ENCODE results near the gene AXDND1. TPM values are rescaled to one million over a fixed set of nuclear protein-coding genes. Genes with fewer than 3 reads are reported as not detected.
"Not testable (repeated sequence)": the region's sequence is repeated elsewhere in the genome, so short reads cannot be mapped to it uniquely, and the experiment has no call there.

Gene AXDND1
- total RNA-seq, 2 experiments from 2014 or later: 0.40 to 0.42 TPM

GRCh38 chr1:179340918-179341317, 24.9 kb upstream of the AXDND1 start:
- ChIA-PET CTCF (interaction anchor here (0.6 to 0.7 kb wide), 3 partner anchors 62 to 1655 kb away, joined by 3 read pairs; no protein-coding TSS in a partner anchor), POLR2A (no interaction called here)
- no peaks in the 10 kb centered on the region for H3K9me3 Mint-ChIP-seq
- no peak overlapping the region for H3K27ac Mint-ChIP-seq
- peaks cover 5% of the 10 kb centered on the region for H3K4me1 Mint-ChIP-seq
- no peak for DNase-seq
- H3K36me3 Mint-ChIP-seq (ENCODE audit: low read depth): peaks cover 37% of the 10 kb centered on the region
- no peaks in the 10 kb centered on the region for H3K27me3 Mint-ChIP-seq
- H3K4me3 Mint-ChIP-seq: no peak overlapping the region

- CTCF ChIA-PET: no interaction called here
- POLR2A ChIA-PET: no interaction called here
- H3K27me3 Mint-ChIP-seq: no peaks in the 10 kb centered on the region
- peaks cover 5% of the 10 kb centered on the region for H3K4me1 Mint-ChIP-seq
- no peak for DNase-seq
- no peaks in the 10 kb centered on the region for H3K9me3 Mint-ChIP-seq
- H3K27ac Mint-ChIP-seq: no peak overlapping the region
- H3K4me3 Mint-ChIP-seq: no peak overlapping the region
- peaks cover 40% of the 10 kb centered on the region for H3K36me3 Mint-ChIP-seq (ENCODE audit: low read depth)
Measured at GRCh38 chr1:179341943-179342547, 23.7 kb upstream of the AXDND1 start.

- Mint-ChIP-seq H3K36me3 (ENCODE audit: low read depth) (peaks cover 34% of the 10 kb centered on the region), H3K4me1 (peaks cover 5% of the 10 kb centered on the region), H3K9me3 (no peaks in the 10 kb centered on the region), H3K27ac (no peak overlapping the region), H3K4me3 (no peak overlapping the region), H3K27me3 (no peaks in the 10 kb centered on the region)
- ChIA-PET CTCF (no interaction called here), POLR2A (no interaction called here)
- DNase-seq: no peak
Measured at GRCh38 chr1:179342740-179343404, 22.9 kb upstream of the AXDND1 start.

DNA sequence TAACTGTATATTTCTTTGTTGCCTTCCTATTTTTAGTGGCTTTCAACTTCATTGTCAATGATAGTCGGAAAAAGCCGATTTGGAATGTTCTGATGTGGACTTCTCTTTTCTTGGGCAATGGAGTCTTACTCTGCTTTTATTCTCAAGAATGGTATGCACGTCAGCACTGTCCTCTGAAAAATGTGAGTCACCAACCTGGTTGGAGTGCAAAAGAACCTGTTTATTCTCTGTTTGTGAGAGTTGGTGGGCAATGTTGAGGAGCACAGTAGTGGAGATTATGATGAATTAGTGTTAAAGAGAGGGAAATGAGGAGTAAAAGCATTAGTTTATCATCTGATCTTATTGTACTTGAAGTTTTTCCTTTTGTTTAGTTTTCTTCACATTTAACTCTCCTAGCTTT, 14.5 kb upstream of the AXDND1 start:
- DNase-seq: no peak
- H3K4me3 Mint-ChIP-seq: no peak overlapping the region
- H3K27ac Mint-ChIP-seq: no peak overlapping the region
- POLR2A ChIA-PET: no interaction called here
- H3K9me3 Mint-ChIP-seq: no peaks in the 10 kb centered on the region
- peaks cover 45% of the 10 kb centered on the region for H3K36me3 Mint-ChIP-seq (ENCODE audit: low read depth)
- no peaks in the 10 kb centered on the region for H3K27me3 Mint-ChIP-seq
- peaks cover 2% of the 10 kb centered on the region for H3K4me1 Mint-ChIP-seq
- CTCF ChIA-PET: no interaction called here

GRCh38 chr1:179352236-179352635, 13.5 kb upstream of the AXDND1 start:
- Mint-ChIP-seq H3K27me3 (no peaks in the 10 kb centered on the region), H3K36me3 (ENCODE audit: low read depth) (peaks cover 43% of the 10 kb centered on the region), H3K9me3 (no peaks in the 10 kb centered on the region), H3K4me3 (no peak overlapping the region), H3K4me1 (peaks cover 2% of the 10 kb centered on the region), H3K27ac (no peak overlapping the region)
- CTCF ChIA-PET: no interaction called here
- POLR2A ChIA-PET: no interaction called here
- no peak for DNase-seq

DNA sequence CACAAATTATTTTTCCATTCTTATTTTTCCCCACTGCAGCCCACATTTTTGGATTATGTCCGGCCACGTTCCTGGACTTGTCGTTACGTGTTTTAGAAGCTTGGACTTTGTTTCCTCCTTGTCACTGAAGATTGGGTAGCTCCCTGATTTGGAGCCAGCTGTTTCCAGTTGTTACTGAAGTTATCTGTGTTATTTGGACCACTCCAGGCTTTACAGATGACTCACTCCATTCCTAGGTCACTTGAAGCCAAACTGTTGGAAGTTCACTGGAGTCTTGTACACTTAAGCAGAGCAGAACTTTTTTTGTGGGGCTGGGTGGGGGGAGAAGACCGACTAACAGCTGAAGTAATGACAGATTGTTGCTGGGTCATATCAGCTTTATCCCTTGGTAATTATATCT, 12.2 kb upstream of the AXDND1 start:
- H3K4me1 Mint-ChIP-seq: peaks cover 2% of the 10 kb centered on the region
- peaks cover 39% of the 10 kb centered on the region for H3K36me3 Mint-ChIP-seq (ENCODE audit: low read depth)
- POLR2A ChIA-PET: no interaction called here
- CTCF ChIA-PET: interaction anchor here (0.8 kb wide), 1 partner anchor 19 kb away, joined by 3 read pairs; no protein-coding TSS in a partner anchor
- no peak for DNase-seq
- H3K9me3 Mint-ChIP-seq: no peaks in the 10 kb centered on the region
- no peak overlapping the region for H3K27ac Mint-ChIP-seq
- no peaks in the 10 kb centered on the region for H3K27me3 Mint-ChIP-seq
- H3K4me3 Mint-ChIP-seq: no peak overlapping the region

DNA sequence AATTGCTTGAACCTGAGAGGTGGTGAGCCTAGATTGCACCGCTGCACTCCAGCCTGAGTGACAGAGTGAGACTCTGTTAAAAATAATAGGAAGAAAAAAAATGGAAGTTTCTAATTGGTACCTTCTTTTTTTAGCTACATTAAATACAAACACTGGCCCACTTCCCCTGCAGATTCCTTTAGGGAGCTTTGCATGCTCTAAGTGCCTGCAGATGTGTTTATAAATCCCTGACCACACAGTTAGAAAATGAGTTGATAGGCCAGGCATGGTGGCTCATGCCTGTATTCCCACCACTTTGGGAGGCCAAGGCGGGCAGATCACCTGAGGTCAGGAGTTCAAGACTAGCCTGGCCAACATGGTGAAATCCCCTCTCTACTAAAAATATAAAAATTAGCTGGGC, 4.1 kb upstream of the AXDND1 start:
- CTCF ChIA-PET; H3K4me3 Mint-ChIP-seq; H3K36me3 Mint-ChIP-seq (ENCODE audit: low read depth); H3K9me3 Mint-ChIP-seq; DNase-seq; H3K27me3 Mint-ChIP-seq; H3K27ac Mint-ChIP-seq; POLR2A ChIA-PET: not testable (repeated sequence)
- peaks cover 13% of the 10 kb centered on the region for H3K4me1 Mint-ChIP-seq

- ChIA-PET CTCF (interaction anchor here (1.0 to 1.1 kb wide), 2 partner anchors 19 to 70 kb away, joined by 3 read pairs; no protein-coding TSS in a partner anchor), POLR2A (no interaction called here)
- peak overlapping the region; percentile 100 for H3K27ac Mint-ChIP-seq
- peak; percentile 18 for DNase-seq
- H3K4me3 Mint-ChIP-seq: peak overlapping the region; percentile 85
- peaks cover 20% of the 10 kb centered on the region for H3K4me1 Mint-ChIP-seq
- no peaks in the 10 kb centered on the region for H3K36me3 Mint-ChIP-seq (ENCODE audit: low read depth)
- H3K9me3 Mint-ChIP-seq: no peaks in the 10 kb centered on the region
- no peaks in the 10 kb centered on the region for H3K27me3 Mint-ChIP-seq
Measured at GRCh38 chr1:179366093-179366800, 476 bp downstream of the AXDND1 start.

DNA sequence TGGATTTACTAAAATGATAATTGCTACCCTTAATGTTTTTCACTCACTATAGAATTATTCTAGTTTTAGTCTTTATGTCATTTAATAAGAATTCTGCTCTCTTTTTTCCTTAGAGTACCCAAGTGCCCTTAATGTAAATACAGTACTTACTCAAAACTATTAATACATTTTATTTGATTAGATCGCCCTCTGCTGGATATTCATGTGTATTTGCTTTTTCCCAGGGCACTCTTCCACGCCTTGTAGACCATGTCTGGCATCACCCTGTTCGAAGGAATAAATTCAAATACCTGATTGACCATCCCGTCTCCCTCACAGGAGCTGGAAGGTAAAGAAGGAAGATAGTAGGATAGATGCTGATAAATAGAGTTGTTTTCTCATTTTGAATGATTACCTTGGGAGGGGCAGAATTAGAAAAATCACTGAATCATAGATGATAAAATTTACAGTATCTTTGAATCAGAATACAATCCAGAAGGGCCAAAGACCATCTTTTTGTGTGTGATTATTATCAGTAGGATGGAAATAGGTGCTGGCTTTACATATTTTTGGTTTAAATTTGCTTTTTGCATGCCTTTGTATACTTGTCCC, 4.1 kb downstream of the AXDND1 start:
- H3K4me3 Mint-ChIP-seq: no peak overlapping the region
- no peaks in the 10 kb centered on the region for H3K36me3 Mint-ChIP-seq (ENCODE audit: low read depth)
- no peaks in the 10 kb centered on the region for H3K9me3 Mint-ChIP-seq
- H3K27ac Mint-ChIP-seq: no peak overlapping the region
- ChIA-PET POLR2A (no interaction called here), CTCF (interaction anchor here (0.6 to 1.0 kb wide), 2 partner anchors 249 to 335 kb away, joined by 3 read pairs; no protein-coding TSS in a partner anchor)
- DNase-seq: peak; percentile 54
- H3K27me3 Mint-ChIP-seq: peaks cover 1% of the 10 kb centered on the region
- peaks cover 20% of the 10 kb centered on the region for H3K4me1 Mint-ChIP-seq

DNA sequence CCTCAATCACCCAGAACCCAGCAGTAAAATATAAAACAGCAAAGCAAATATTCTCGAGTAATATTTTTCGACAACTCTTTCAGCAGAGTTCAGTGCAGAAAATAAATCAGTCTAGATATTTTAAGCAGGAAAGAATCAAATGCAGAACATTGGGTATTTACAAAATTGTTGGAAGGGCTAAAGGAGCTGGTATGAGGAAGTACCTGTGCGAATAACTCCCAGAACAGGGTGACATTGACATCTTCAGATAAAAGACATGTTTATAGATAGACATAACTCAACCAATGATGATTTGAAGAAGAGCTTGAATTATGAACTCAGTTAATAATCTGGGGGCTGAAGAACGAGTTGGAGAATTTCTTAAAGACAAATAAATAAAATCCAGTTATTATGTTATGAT, 6.4 kb downstream of the AXDND1 start:
- ChIA-PET POLR2A (no interaction called here), CTCF (interaction anchor here (1.1 kb wide), 1 partner anchor 19 kb away, joined by 3 read pairs; no protein-coding TSS in a partner anchor)
- Mint-ChIP-seq H3K4me3 (no peak overlapping the region), H3K4me1 (peaks cover 9% of the 10 kb centered on the region), H3K27me3 (peaks cover 1% of the 10 kb centered on the region), H3K9me3 (no peaks in the 10 kb centered on the region), H3K27ac (no peak overlapping the region), H3K36me3 (ENCODE audit: low read depth) (no peaks in the 10 kb centered on the region)
- DNase-seq: no peak

GRCh38 chr1:179376223-179376622, 10.5 kb downstream of the AXDND1 start:
- Mint-ChIP-seq H3K9me3 (no peaks in the 10 kb centered on the region), H3K27ac (no peak overlapping the region), H3K4me3 (no peak overlapping the region), H3K36me3 (ENCODE audit: low read depth) (no peaks in the 10 kb centered on the region), H3K4me1 (peaks cover 2% of the 10 kb centered on the region), H3K27me3 (peaks cover 1% of the 10 kb centered on the region)
- no peak for DNase-seq
- POLR2A ChIA-PET: no interaction called here
- CTCF ChIA-PET: no interaction called here

GRCh38 chr1:179380299-179380698, 14.5 kb downstream of the AXDND1 start:
- H3K27me3 Mint-ChIP-seq: no peaks in the 10 kb centered on the region
- H3K4me3 Mint-ChIP-seq: no peak overlapping the region
- no peaks in the 10 kb centered on the region for H3K4me1 Mint-ChIP-seq
- H3K9me3 Mint-ChIP-seq: no peaks in the 10 kb centered on the region
- DNase-seq: no peak
- no peak overlapping the region for H3K27ac Mint-ChIP-seq
- ChIA-PET CTCF (no interaction called here), POLR2A (no interaction called here)
- no peaks in the 10 kb centered on the region for H3K36me3 Mint-ChIP-seq (ENCODE audit: low read depth)

DNA sequence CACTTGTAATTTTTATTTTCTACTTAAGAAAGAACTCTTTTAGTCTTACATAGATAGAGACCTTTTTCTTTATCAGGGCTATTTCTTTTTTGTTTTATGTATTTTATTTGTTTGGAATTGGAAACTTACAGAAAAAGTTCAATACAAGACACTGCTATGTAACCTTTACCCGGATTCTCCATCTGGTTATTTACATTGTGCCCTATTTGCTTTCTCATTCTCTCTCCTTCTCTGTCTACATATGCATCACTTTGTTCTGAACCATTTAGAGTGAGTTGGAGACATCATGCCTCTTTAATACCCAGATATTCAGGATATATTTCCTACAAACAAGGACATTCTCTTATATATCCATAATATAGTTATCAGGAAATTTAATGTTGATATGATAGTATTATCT, 18.3 kb downstream of the AXDND1 start:
- POLR2A ChIA-PET: no interaction called here
- H3K9me3 Mint-ChIP-seq: no peaks in the 10 kb centered on the region
- no peaks in the 10 kb centered on the region for H3K36me3 Mint-ChIP-seq (ENCODE audit: low read depth)
- CTCF ChIA-PET: no interaction called here
- no peaks in the 10 kb centered on the region for H3K27me3 Mint-ChIP-seq
- H3K27ac Mint-ChIP-seq: no peak overlapping the region
- no peak for DNase-seq
- no peaks in the 10 kb centered on the region for H3K4me1 Mint-ChIP-seq
- no peak overlapping the region for H3K4me3 Mint-ChIP-seq

Measured in activated CD4-positive, alpha-beta T cell treated with anti-CD3 and anti-CD28 coated beads, Interleukin-2, amount 10 ng/mL, durations not matched to agents 7 days and 5 days (primary cell).